ENCODE measurements around the gene RNU6-1. TPM values are rescaled to one million over a fixed set of nuclear protein-coding genes. Genes with fewer than 3 reads are reported as not detected.
A peak's percentile ranks its signal among the peaks of the same experiment; 100 is the strongest.

The RNU6-1 gene
- total and polyA plus RNA-seq, 2 experiments from 2014 or later = not detected

DNA sequence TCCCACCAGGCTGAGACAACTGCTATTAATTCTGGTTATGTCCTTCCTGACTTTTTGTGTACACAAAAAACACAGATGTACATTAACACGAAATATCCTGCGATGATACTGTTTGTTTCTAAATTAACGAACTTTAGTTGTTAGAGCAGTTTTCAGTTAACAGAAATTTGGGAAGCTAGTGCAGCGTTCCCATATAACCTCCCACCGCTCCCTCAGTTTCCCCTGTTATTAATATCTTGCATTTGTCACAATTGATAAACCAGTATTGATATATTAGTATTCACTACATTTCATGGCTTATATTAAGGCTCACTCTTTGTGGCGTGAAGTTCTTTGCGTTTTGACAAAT is 45.3 kb upstream of the RNU6-1 start:
- Histone ChIP-seq H2AFZ (peak overlapping the region; percentile 55), H4K20me1 (ENCODE audit: insufficient read depth, poor library complexity, severe bottlenecking) (no peaks in the 10 kb centered on the region)
- 67% methylated on average over 7 of the region's 7 CpGs for WGBS (ENCODE audit: low lambda C conversion rate, missing lambda C conversion rate)

DNA sequence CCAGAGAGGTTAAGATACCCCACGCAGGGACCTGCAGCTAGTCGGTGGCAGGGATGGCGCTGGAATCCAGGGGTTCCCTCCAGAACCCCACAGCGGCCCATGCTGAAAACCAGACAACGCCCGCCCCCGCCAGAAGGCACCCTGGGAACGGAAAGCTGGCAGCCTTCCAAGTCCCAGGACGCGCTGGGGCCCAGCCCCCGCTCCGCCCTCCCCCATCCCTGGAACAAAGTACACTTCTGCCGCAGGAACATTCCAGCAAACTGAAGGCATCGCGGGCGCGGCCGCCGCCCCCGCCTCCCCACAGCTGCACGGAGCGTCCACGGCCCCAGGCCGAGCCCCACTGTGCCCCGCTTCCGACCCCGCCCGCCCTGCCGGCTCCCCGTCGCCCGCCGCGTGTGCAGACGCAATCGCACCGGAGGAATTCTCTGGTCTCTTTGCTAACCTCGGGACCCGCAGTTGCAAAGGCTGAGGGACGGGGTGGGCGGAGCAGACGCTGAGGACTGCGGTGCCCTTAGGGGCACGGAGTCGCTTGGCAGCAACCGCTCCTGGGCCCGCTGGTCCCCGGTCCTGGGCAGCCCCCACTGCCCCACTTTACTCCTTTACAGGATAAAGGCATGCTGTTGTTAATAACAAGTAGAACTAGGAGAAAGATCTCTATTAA is 44.8 kb upstream of the RNU6-1 start:
- H3K9me2 ChIP-seq (replicated peaks; ENCODE audit: insufficient read depth) = no peaks in the 10 kb centered on the region
- TF ChIP-seq, protein P1, sequence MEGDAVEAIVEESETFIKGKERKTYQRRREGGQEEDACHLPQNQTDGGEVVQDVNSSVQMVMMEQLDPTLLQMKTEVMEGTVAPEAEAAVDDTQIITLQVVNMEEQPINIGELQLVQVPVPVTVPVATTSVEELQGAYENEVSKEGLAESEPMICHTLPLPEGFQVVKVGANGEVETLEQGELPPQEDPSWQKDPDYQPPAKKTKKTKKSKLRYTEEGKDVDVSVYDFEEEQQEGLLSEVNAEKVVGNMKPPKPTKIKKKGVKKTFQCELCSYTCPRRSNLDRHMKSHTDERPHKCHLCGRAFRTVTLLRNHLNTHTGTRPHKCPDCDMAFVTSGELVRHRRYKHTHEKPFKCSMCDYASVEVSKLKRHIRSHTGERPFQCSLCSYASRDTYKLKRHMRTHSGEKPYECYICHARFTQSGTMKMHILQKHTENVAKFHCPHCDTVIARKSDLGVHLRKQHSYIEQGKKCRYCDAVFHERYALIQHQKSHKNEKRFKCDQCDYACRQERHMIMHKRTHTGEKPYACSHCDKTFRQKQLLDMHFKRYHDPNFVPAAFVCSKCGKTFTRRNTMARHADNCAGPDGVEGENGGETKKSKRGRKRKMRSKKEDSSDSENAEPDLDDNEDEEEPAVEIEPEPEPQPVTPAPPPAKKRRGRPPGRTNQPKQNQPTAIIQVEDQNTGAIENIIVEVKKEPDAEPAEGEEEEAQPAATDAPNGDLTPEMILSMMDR (IDR thresholded peaks at IDR 0.05; ENCODE audit: poor library complexity) = no peak
- no peak for TF ChIP-seq EZH2phosphoT487 (IDR thresholded peaks at IDR 0.05; ENCODE audit: low read depth, severe bottlenecking, unreplicated experiment)
- no peak for TF ChIP-seq EZH2 (IDR thresholded peaks at IDR 0.05; ENCODE audit: borderline replicate concordance)

More for the DNA sequence above, 45.3 kb upstream of the RNU6-1 start:
- Histone ChIP-seq H3K9me3 (ENCODE audit: low read depth) (no peaks in the 10 kb centered on the region), H3K4me3 (no peak overlapping the region), H3K27me3 (no peaks in the 10 kb centered on the region), H3K4me1 (ENCODE audit: insufficient read depth) (peaks cover 24% of the 10 kb centered on the region), H3K4me2 (peak overlapping the region; percentile 73), H3K9me2 (replicated peaks; ENCODE audit: insufficient read depth) (no peaks in the 10 kb centered on the region), H3K27ac (peak overlapping the region; percentile 94), H3K79me2 (no peaks in the 10 kb centered on the region), H3K36me3 (replicated peaks; ENCODE audit: insufficient read depth, low read depth) (no peaks in the 10 kb centered on the region)
- TF ChIP-seq, protein P1 (IDR thresholded peaks at IDR 0.05; ENCODE audit: poor library complexity) = no peak
- TF ChIP-seq EZH2phosphoT487 (IDR thresholded peaks at IDR 0.05; ENCODE audit: low read depth, severe bottlenecking, unreplicated experiment) = no peak
- no peak for TF ChIP-seq EZH2 (IDR thresholded peaks at IDR 0.05; ENCODE audit: borderline replicate concordance)
- DNase-seq (ENCODE audit: low spot score) = no peak

GRCh38 chr15:67884009-67884408 is 44.2 kb upstream of the RNU6-1 start:
- Histone ChIP-seq H3K79me2 (no peaks in the 10 kb centered on the region), H3K4me3 (no peak overlapping the region), H3K4me2 (peak overlapping the region; percentile 73), H3K9me2 (replicated peaks; ENCODE audit: insufficient read depth) (no peaks in the 10 kb centered on the region), H3K27me3 (no peaks in the 10 kb centered on the region), H2AFZ (no peak overlapping the region), H3K9me3 (ENCODE audit: low read depth) (no peaks in the 10 kb centered on the region), H4K20me1 (ENCODE audit: insufficient read depth, poor library complexity, severe bottlenecking) (no peaks in the 10 kb centered on the region), H3K4me1 (ENCODE audit: insufficient read depth) (peaks cover 24% of the 10 kb centered on the region), H3K36me3 (replicated peaks; ENCODE audit: insufficient read depth, low read depth) (no peaks in the 10 kb centered on the region), H3K27ac (peak overlapping the region; percentile 94)
- 69% methylated on average over 6 of the region's 6 CpGs for WGBS (ENCODE audit: low lambda C conversion rate, missing lambda C conversion rate)
- TF ChIP-seq EZH2 (IDR thresholded peaks at IDR 0.05; ENCODE audit: borderline replicate concordance) = no peak
- no peak for TF ChIP-seq EZH2phosphoT487 (IDR thresholded peaks at IDR 0.05; ENCODE audit: low read depth, severe bottlenecking, unreplicated experiment)
- TF ChIP-seq, protein P1 (IDR thresholded peaks at IDR 0.05; ENCODE audit: poor library complexity) = no peak
- no peak for DNase-seq (ENCODE audit: low spot score)

More for the DNA sequence above, 44.8 kb upstream of the RNU6-1 start:
- no peaks in the 10 kb centered on the region for H3K27me3 ChIP-seq
- H4K20me1 ChIP-seq (ENCODE audit: insufficient read depth, poor library complexity, severe bottlenecking) = no peaks in the 10 kb centered on the region
- H3K4me1 ChIP-seq (ENCODE audit: insufficient read depth) = peaks cover 24% of the 10 kb centered on the region
- peak overlapping the region; percentile 73 for H3K4me2 ChIP-seq
- peak overlapping the region; percentile 55 for H2AFZ ChIP-seq
- H3K27ac ChIP-seq = peak overlapping the region; percentile 94
- DNase-seq (ENCODE audit: low spot score) = peak; percentile 96
- no peaks in the 10 kb centered on the region for H3K79me2 ChIP-seq
- 3% methylated on average over 40 of the region's 48 CpGs for WGBS (ENCODE audit: low lambda C conversion rate, missing lambda C conversion rate)
- no peak overlapping the region for H3K4me3 ChIP-seq
- no peaks in the 10 kb centered on the region for H3K36me3 ChIP-seq (replicated peaks; ENCODE audit: insufficient read depth, low read depth)
- H3K9me3 ChIP-seq (ENCODE audit: low read depth) = no peaks in the 10 kb centered on the region
